Uterus (tissue), 2 donors: ENCODE data around the gene ARFIP2.

ENCODE experiments used
- POLR2A ChIP-seq, 2 donors: fragments of 450-650 bp; IDR thresholded peaks; one replicate each; pipeline ENCODE4 v1.6.1; 2016; ENCODE audit warnings: antibody characterized with exemption in 2 of 2, mild to moderate bottlenecking in 1 of 2, moderate library complexity in 1 of 2
- TF ChIP-seq, protein P1 (sequence below), 4 experiments: fragments of 200-600 bp in 2 of 4; fragments of 450-650 bp in 2 of 4; sonication (generic) in 2 of 4; IDR thresholded peaks; one replicate each; pipeline ENCODE4 v1.5.1; 2016 to 2019; ENCODE audit warnings: antibody characterized with exemption in 4 of 4, mild to moderate bottlenecking in 2 of 4, moderate library complexity in 1 of 4

DNA sequence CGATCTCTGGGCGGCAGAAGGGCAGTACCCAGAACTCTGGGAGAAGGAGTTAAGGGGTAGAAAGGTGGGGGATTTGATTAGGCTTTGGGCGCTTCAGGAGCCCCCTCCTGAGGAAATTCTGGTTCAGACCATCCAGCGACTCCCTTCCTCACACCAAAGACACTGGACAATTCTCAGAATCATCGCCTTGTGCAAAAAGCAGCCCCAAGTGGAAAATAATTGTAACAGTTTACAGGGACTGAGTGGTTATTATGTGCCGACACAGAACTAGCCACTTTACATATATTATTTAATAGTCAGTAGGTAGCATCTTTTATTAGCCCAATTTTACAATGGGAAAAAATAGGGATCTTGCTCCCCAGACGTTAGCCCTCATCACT is 6.7 kb downstream of the ARFIP2 start:
- TF ChIP-seq, protein P1, sequence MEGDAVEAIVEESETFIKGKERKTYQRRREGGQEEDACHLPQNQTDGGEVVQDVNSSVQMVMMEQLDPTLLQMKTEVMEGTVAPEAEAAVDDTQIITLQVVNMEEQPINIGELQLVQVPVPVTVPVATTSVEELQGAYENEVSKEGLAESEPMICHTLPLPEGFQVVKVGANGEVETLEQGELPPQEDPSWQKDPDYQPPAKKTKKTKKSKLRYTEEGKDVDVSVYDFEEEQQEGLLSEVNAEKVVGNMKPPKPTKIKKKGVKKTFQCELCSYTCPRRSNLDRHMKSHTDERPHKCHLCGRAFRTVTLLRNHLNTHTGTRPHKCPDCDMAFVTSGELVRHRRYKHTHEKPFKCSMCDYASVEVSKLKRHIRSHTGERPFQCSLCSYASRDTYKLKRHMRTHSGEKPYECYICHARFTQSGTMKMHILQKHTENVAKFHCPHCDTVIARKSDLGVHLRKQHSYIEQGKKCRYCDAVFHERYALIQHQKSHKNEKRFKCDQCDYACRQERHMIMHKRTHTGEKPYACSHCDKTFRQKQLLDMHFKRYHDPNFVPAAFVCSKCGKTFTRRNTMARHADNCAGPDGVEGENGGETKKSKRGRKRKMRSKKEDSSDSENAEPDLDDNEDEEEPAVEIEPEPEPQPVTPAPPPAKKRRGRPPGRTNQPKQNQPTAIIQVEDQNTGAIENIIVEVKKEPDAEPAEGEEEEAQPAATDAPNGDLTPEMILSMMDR (IDR thresholded peaks at IDR 0.05): no peak
- no peak for TF ChIP-seq POLR2A (IDR thresholded peaks at IDR 0.05)
